ENCODE data around the gene MYO15A. TPM values are rescaled to one million over a fixed set of nuclear protein-coding genes. Genes with fewer than 3 reads are reported as not detected.

Gene MYO15A
- total RNA-seq, 2 donors from 2014 or later, result 0.32 to 8.3 TPM

DNA sequence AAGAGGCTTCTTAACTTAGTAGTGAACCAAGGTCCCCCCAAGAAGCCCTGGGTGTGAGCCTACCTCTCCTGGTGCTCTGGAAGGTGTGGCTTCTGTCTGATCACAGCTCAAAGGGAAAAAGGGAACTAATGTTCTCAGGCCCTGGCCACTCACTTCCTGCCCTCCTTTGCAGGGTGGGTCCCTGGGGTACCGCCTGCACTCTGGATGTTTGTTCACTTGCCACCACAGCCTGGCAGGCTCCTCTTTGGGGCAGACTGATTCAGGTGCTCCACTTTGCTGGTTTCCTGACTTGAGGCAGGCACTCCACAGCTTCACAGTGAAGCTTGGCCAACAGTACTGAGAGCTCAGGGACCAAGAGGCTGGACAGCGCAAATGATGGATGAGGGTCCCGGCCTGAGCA, 5.9 kb upstream of the MYO15A start:
- no peaks in the 10 kb centered on the region for H3K9me3 ChIP-seq
- intact Hi-C loops (cut with DNase I), result no loop called here
- TF ChIP-seq POLR2A (IDR thresholded peaks at IDR 0.05) (no peak), POLR2AphosphoS5 (IDR thresholded peaks at IDR 0.05) (no peak)
- TF ChIP-seq, protein P1, sequence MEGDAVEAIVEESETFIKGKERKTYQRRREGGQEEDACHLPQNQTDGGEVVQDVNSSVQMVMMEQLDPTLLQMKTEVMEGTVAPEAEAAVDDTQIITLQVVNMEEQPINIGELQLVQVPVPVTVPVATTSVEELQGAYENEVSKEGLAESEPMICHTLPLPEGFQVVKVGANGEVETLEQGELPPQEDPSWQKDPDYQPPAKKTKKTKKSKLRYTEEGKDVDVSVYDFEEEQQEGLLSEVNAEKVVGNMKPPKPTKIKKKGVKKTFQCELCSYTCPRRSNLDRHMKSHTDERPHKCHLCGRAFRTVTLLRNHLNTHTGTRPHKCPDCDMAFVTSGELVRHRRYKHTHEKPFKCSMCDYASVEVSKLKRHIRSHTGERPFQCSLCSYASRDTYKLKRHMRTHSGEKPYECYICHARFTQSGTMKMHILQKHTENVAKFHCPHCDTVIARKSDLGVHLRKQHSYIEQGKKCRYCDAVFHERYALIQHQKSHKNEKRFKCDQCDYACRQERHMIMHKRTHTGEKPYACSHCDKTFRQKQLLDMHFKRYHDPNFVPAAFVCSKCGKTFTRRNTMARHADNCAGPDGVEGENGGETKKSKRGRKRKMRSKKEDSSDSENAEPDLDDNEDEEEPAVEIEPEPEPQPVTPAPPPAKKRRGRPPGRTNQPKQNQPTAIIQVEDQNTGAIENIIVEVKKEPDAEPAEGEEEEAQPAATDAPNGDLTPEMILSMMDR (IDR thresholded peaks at IDR 0.05), result no peak
- no peaks in the 10 kb centered on the region for H3K36me3 ChIP-seq
- no peak overlapping the region for H3K4me3 ChIP-seq
- H3K27ac ChIP-seq, result no peak overlapping the region
- 73% methylated on average over 3 of the region's 3 CpGs for WGBS
- DNase-seq (ENCODE audit: low spot score), result no peak
- H3K27me3 ChIP-seq (replicated peaks; ENCODE audit: insufficient read depth), result no peaks in the 10 kb centered on the region
- no peaks in the 10 kb centered on the region for H3K4me1 ChIP-seq (replicated peaks)

DNA sequence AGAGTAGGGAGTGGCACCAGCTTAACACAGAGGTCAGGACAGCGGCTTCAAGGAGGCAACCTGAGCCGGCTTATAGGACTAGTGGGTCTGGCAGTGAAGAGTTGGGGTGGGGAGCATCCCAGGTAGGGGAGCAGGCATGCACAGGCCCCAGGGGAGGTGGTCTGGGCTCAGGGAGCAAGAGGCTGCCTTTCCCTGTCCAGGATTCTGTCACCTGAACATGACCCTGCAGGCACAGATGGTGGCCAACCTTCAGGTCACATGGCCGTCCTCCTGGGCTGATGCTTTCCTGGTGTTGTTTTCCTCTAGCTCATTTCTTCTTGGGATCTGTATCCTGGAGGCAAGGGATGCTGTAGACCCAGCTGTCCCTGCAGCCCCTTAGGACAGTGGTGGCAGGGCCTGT, 3.5 kb upstream of the MYO15A start:
- no peaks in the 10 kb centered on the region for H3K9me3 ChIP-seq
- intact Hi-C loops (cut with DNase I), result no loop called here
- no peak overlapping the region for H3K4me3 ChIP-seq
- WGBS, result 88% methylated on average over 3 of the region's 3 CpGs
- H3K4me1 ChIP-seq (replicated peaks), result no peaks in the 10 kb centered on the region
- H3K36me3 ChIP-seq, result no peaks in the 10 kb centered on the region
- no peak overlapping the region for H3K27ac ChIP-seq
- DNase-seq (ENCODE audit: low spot score), result no peak
- H3K27me3 ChIP-seq (replicated peaks; ENCODE audit: insufficient read depth), result no peaks in the 10 kb centered on the region
- TF ChIP-seq, protein P1 (IDR thresholded peaks at IDR 0.05), result no peak
- TF ChIP-seq POLR2A (IDR thresholded peaks at IDR 0.05) (no peak), POLR2AphosphoS5 (IDR thresholded peaks at IDR 0.05) (no peak)

DNA sequence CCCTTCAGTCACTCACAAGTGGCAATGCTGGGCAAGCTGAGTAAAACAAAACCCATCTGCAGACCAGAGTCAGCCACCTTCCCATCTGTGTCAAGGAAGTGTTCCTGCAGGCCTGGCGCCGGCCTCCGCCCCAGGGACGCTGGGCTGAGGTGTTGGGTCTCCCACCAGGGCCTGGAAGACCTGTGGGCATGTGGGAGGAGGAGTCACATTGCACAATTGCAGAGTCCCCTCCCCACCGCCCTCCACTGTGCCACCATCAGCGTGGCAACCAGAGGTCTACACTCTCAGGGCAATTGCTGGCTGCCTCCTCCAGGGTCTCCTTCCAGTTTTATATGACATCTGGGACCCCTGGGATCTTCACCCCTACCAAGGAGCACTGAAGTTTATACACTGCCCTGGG, 3.0 kb upstream of the MYO15A start:
- intact Hi-C loops (cut with DNase I), result no loop called here
- TF ChIP-seq POLR2AphosphoS5 (IDR thresholded peaks at IDR 0.05) (no peak), POLR2A (IDR thresholded peaks at IDR 0.05) (no peak)
- no peak for DNase-seq (ENCODE audit: low spot score)
- H3K4me1 ChIP-seq (replicated peaks), result no peaks in the 10 kb centered on the region
- WGBS, result 90% methylated on average over 6 of the region's 6 CpGs
- no peaks in the 10 kb centered on the region for H3K9me3 ChIP-seq
- no peak overlapping the region for H3K4me3 ChIP-seq
- no peaks in the 10 kb centered on the region for H3K36me3 ChIP-seq
- no peaks in the 10 kb centered on the region for H3K27me3 ChIP-seq (replicated peaks; ENCODE audit: insufficient read depth)
- H3K27ac ChIP-seq, result no peak overlapping the region

DNA sequence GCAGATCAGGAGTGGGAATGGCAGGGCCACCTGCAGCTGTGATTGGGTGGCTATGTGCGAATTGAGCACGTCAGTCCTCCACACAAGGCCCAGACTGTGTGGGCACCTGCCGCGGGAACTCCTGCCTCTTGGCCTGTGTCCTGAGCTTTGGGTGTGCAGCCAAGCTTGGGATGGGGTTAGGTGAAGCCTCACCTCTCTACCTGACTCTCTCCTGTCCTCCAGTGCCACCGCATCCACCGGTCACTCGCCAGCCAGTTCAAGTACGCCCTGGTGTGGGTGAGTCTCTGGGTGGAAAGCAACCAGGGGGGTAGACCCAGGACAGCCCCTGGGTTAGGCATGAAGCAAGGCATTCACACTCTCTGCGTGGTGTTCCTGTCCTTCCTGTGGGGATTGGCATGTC, 2.3 kb upstream of the MYO15A start:
- intact Hi-C loops (cut with DNase I), result no loop called here
- Histone ChIP-seq H3K4me1 (replicated peaks) (no peaks in the 10 kb centered on the region), H3K9me3 (no peaks in the 10 kb centered on the region), H3K27ac (no peak overlapping the region), H3K36me3 (no peaks in the 10 kb centered on the region), H3K27me3 (replicated peaks; ENCODE audit: insufficient read depth) (no peaks in the 10 kb centered on the region), H3K4me3 (no peak overlapping the region)
- 89% methylated on average over 9 of the region's 9 CpGs for WGBS
- DNase-seq (ENCODE audit: low spot score), result no peak
- TF ChIP-seq POLR2AphosphoS5 (IDR thresholded peaks at IDR 0.05) (no peak), POLR2A (IDR thresholded peaks at IDR 0.05) (no peak)
- TF ChIP-seq, protein P1 (IDR thresholded peaks at IDR 0.05), result no peak

DNA sequence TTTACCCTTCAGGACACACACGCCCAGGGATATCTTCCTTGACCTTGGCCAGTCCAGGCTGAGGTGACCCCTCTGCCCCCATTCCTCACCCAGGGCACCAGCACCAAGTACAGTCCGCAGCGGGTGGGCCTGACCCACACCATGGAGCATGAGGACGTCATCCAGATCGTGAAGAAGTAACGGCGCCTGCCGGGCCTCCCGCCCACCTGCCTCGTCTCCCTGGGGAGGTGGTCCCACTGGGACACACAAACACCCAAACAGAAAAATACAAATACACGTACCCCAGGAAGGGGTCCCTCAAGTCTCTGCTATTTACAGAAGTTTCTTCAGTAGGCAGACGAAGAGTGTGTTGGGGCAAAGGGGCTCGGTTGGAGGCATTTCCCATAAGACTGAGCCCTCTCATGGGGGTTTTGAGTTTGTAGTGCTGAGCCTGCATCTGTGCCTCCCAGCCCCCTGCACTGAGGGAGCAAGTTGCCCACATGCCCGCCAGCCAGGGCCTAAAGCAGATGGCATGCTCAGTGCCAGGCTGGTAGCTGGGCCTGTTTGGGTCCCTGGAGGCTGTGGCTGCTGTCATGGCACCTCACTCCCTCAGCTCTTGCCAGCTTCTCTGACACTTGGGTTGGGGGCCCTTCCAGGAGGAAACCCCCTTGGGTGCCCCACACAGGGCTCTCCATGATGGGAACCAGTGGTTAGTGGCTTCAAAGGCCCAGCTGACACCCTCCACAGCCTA, 1.3 kb upstream of the MYO15A start:
- TF ChIP-seq POLR2A (IDR thresholded peaks at IDR 0.05) (no peak), POLR2AphosphoS5 (IDR thresholded peaks at IDR 0.05) (no peak)
- TF ChIP-seq, protein P1 (IDR thresholded peaks at IDR 0.05), result no peak
- no peak for DNase-seq (ENCODE audit: low spot score)
- Histone ChIP-seq H3K36me3 (no peaks in the 10 kb centered on the region), H3K27ac (no peak overlapping the region), H3K4me1 (replicated peaks) (no peaks in the 10 kb centered on the region), H3K4me3 (no peak overlapping the region), H3K9me3 (no peaks in the 10 kb centered on the region), H3K27me3 (replicated peaks; ENCODE audit: insufficient read depth) (no peaks in the 10 kb centered on the region)
- 88% methylated on average over 14 of the region's 14 CpGs for WGBS
- intact Hi-C loops (cut with DNase I), result no loop called here
